Esophagus squamous epithelium (tissue), 5 donors: ENCODE measurements around the gene SLC22A16. TPM values are rescaled to one million over a fixed set of nuclear protein-coding genes. Genes with fewer than 3 reads are reported as not detected.

Experiments used
- DNase-seq: peaks from one replicate; lab custom pipeline; 2025; lab: John Stamatoyannopoulos, UW
- H3K27ac ChIP-seq, 4 donors: fragments of 200-600 bp; sonication (generic); one replicate each; pipeline ENCODE4 v1.5.1; 2016 to 2019; ENCODE audit warnings: mild to moderate bottlenecking in 1 of 4
- H3K27me3 ChIP-seq, 4 donors: fragments of 200-600 bp; sonication (generic); 1 replicate in 3 of 4; 2 replicates in 1 of 4; pipeline versions ENCODE4 v1.5.1 to v1.6.0; 2017 to 2021; ENCODE audit warnings: antibody characterized with exemption in 1 of 4
- H3K36me3 ChIP-seq, 3 donors: fragments of 200-600 bp; sonication (generic); one replicate each; pipeline ENCODE4 v1.5.1; 2016 to 2019
- H3K4me1 ChIP-seq, 3 donors: fragments of 200-600 bp; sonication (generic); one replicate each; pipeline ENCODE4 v1.5.1; 2017 to 2019
- H3K4me3 ChIP-seq, 4 donors: fragments of 200-600 bp; sonication (generic); 1 replicate in 3 of 4; 2 replicates in 1 of 4; pipeline ENCODE4 v1.5.1; 2016 to 2019; ENCODE audit warnings: mild to moderate bottlenecking in 2 of 4, moderate library complexity in 1 of 4
- H3K9me3 ChIP-seq, 3 donors: fragments of 200-600 bp; sonication (generic); one replicate each; pipeline ENCODE4 v1.5.1; 2016 to 2019
- CTCF ChIP-seq, 6 experiments: fragments of 450-650 bp in 4 of 6; fragments of 200-600 bp in 2 of 6; sonication (generic) in 2 of 6; IDR thresholded peaks; one replicate each; pipeline ENCODE4 v1.5.1; 2016 to 2019; ENCODE audit warnings: antibody characterized with exemption in 6 of 6, mild to moderate bottlenecking in 4 of 6, moderate library complexity in 4 of 6
- POLR2A ChIP-seq, 4 donors: fragments of 450-650 bp; IDR thresholded peaks; one replicate each; pipeline ENCODE4 v1.6.1; 2017; ENCODE audit warnings: antibody characterized with exemption in 4 of 4, mild to moderate bottlenecking in 4 of 4, moderate library complexity in 3 of 4
- WGBS, 2 donors: methylation state at CpG; one replicate each; pipeline ENCODE4 v1.1.5; 2018; 5-methylcytosine and 5-hydroxymethylcytosine counted together
- intact Hi-C: fragments of 100-400 bp; cut with DNase I; formaldehyde crosslinking; loops from one replicate; pipeline ENCODE4 v1.15.0; 2022
- total RNA-seq, 4 donors: library from RNA; depleted of rRNA; stranded (reverse); fragments of >200 nt; gene quantifications; one replicate each; pipeline ENCODE4 v1.1.0, GENCODE V29; 2016
- donor health status: DM: yes; HTN: yes; CAD: no.

SLC22A16 gene
- total RNA-seq, 4 donors from 2014 or later = 0.38 TPM; not detected in 3

GRCh38 chr6:110422444-110422822, 54.0 kb downstream of the SLC22A16 start:
- Histone ChIP-seq H3K27ac (no peak overlapping the region), H3K27me3 (peaks cover 0 to 11% (median 0%) of the 10 kb centered on the region in 4 donors), H3K4me1 (no peaks in the 10 kb centered on the region), H3K36me3 (no peaks in the 10 kb centered on the region), H3K9me3 (peaks cover 0 to 7% (median 0%) of the 10 kb centered on the region in 3 donors), H3K4me3 (no peak overlapping the region)
- intact Hi-C loops = no loop called here
- TF ChIP-seq CTCF (IDR thresholded peaks at IDR 0.05) = no peak
- TF ChIP-seq POLR2A (IDR thresholded peaks at IDR 0.05) = no peak
- DNase-seq = no peak

GRCh38 chr6:110421749-110422443, 54.5 kb downstream of the SLC22A16 start:
- 65 to 68% methylated on average over 4 of the region's 4 CpGs for WGBS, 2 donors
- Histone ChIP-seq H3K4me1 (no peaks in the 10 kb centered on the region), H3K9me3 (peaks cover 0 to 7% (median 0%) of the 10 kb centered on the region in 3 donors), H3K27ac (no peak overlapping the region), H3K36me3 (no peaks in the 10 kb centered on the region), H3K27me3 (peaks cover 0 to 11% (median 0%) of the 10 kb centered on the region in 4 donors), H3K4me3 (no peak overlapping the region)
- intact Hi-C loops = no loop called here
- DNase-seq = no peak
- TF ChIP-seq CTCF (IDR thresholded peaks at IDR 0.05) = no peak
- no peak for TF ChIP-seq POLR2A (IDR thresholded peaks at IDR 0.05)

GRCh38 chr6:110419028-110419739, 57.2 kb downstream of the SLC22A16 start:
- H3K4me1 ChIP-seq = peaks cover 0 to 21% (median 7%) of the 10 kb centered on the region in 3 donors
- DNase-seq = no peak
- no peak overlapping the region for H3K27ac ChIP-seq
- no peaks in the 10 kb centered on the region for H3K36me3 ChIP-seq
- TF ChIP-seq CTCF (IDR thresholded peaks at IDR 0.05) (no peak), POLR2A (IDR thresholded peaks at IDR 0.05) (no peak)
- WGBS, 2 donors = 64 to 78% methylated on average over 4 to 5 of the region's 6 CpGs
- no peak overlapping the region for H3K4me3 ChIP-seq
- H3K9me3 ChIP-seq = peaks cover 0 to 7% (median 0%) of the 10 kb centered on the region in 3 donors
- intact Hi-C loops = no loop called here
- no peaks in the 10 kb centered on the region for H3K27me3 ChIP-seq

GRCh38 chr6:110418594-110418993, 57.8 kb downstream of the SLC22A16 start:
- Histone ChIP-seq H3K9me3 (peaks cover 0 to 7% (median 0%) of the 10 kb centered on the region in 3 donors), H3K4me3 (no peak overlapping the region), H3K36me3 (no peaks in the 10 kb centered on the region), H3K27ac (no peak overlapping the region), H3K27me3 (no peaks in the 10 kb centered on the region), H3K4me1 (peaks cover 0 to 21% (median 7%) of the 10 kb centered on the region in 3 donors)
- intact Hi-C loops = no loop called here
- 82 to 88% methylated on average over 3 of the region's 3 CpGs for WGBS, 2 donors
- TF ChIP-seq CTCF (IDR thresholded peaks at IDR 0.05) (no peak), POLR2A (IDR thresholded peaks at IDR 0.05) (no peak)
- DNase-seq = no peak
